GM18873 (cell line): ENCODE results near the gene LEMD2.

ENCODE experiments used
- ATAC-seq: cut with Tn5 transposase; IDR thresholded peaks from one replicate; pipeline ENCODE4 v1.9.1; 2021; ENCODE audit warnings: mild to moderate bottlenecking, moderate library complexity, moderate number of reproducible peaks; ENCODE audit not compliant: unreplicated experiment, low FRiP score

Gene LEMD2

GRCh38 chr6:33797626-33798342, 8.9 kb upstream of the LEMD2 start:
- no peak for ATAC-seq

- ATAC-seq = no peak
Observed at GRCh38 chr6:33794910-33795623, 6.1 kb upstream of the LEMD2 start.

- no peak for ATAC-seq
Observed at GRCh38 chr6:33792981-33793380, 4.1 kb upstream of the LEMD2 start.

GRCh38 chr6:33791620-33792019, 2.7 kb upstream of the LEMD2 start:
- no peak for ATAC-seq

- no peak for ATAC-seq
Observed at GRCh38 chr6:33790910-33791309, 2.0 kb upstream of the LEMD2 start.

GRCh38 chr6:33790379-33790778, 1.4 kb upstream of the LEMD2 start:
- ATAC-seq = no peak

GRCh38 chr6:33789550-33789895, 593 bp upstream of the LEMD2 start:
- ATAC-seq = no peak

- peak; percentile 34 for ATAC-seq
Observed at GRCh38 chr6:33787954-33788693, 806 bp downstream of the LEMD2 start.

- ATAC-seq = no peak
Observed at GRCh38 chr6:33787346-33787953, 1.5 kb downstream of the LEMD2 start.

- no peak for ATAC-seq
Observed at GRCh38 chr6:33786736-33787135, 2.2 kb downstream of the LEMD2 start.

GRCh38 chr6:33785778-33786177, 3.2 kb downstream of the LEMD2 start:
- ATAC-seq = no peak

GRCh38 chr6:33784787-33785186, 4.1 kb downstream of the LEMD2 start:
- no peak for ATAC-seq

GRCh38 chr6:33783781-33784520, 5.0 kb downstream of the LEMD2 start:
- ATAC-seq = no peak

GRCh38 chr6:33782561-33782960, 6.4 kb downstream of the LEMD2 start:
- no peak for ATAC-seq

- ATAC-seq = no peak
Observed at GRCh38 chr6:33781131-33781975, 7.6 kb downstream of the LEMD2 start.

- no peak for ATAC-seq
Observed at GRCh38 chr6:33779895-33780294, 9.0 kb downstream of the LEMD2 start.

GRCh38 chr6:33779290-33779689, 9.6 kb downstream of the LEMD2 start:
- ATAC-seq = no peak

GRCh38 chr6:33778444-33779121, 10.3 kb downstream of the LEMD2 start:
- no peak for ATAC-seq
